Pancreas (tissue), 10 donors: ENCODE data around the gene SUSD4. TPM values are rescaled to one million over a fixed set of nuclear protein-coding genes. Genes with fewer than 3 reads are reported as not detected.

Experiments
- ATAC-seq, 4 donors: fragments of 200-7000 bp; cut with Tn5 transposase; one replicate each; pipeline versions ENCODE4 v1.8.0 to v1.9.1; 2020; ENCODE audit warnings: mild to moderate bottlenecking in 4 of 4, moderate library complexity in 4 of 4
- DNase-seq, 6 donors: peaks; one replicate each; pipeline ENCODE4 v3.0.0-alpha.2; 2020
- FAIRE-seq: peaks from 2 replicates; lab custom pipeline; 2012; peaks lifted over from hg19 to GRCh38; lab: Jason Lieb, UNC
- H3K27ac ChIP-seq, 4 donors: fragments of 200-600 bp; sonication (generic); 1 replicate in 3 of 4; 2 replicates in 1 of 4; pipeline versions ENCODE4 v1.5.0 to v1.8.0; 2020
- H3K27me3 ChIP-seq, 4 donors: fragments of 200-600 bp; one replicate each; pipeline ENCODE4 v1.8.0; 2021
- H3K36me3 ChIP-seq, 3 donors: fragments of 200-600 bp; sonication (generic) in 1 of 3; one replicate each; pipeline versions ENCODE4 v1.5.0 to v1.8.0; 2020 to 2021
- H3K4me1 ChIP-seq, 3 donors: fragments of 200-600 bp; one replicate each; pipeline ENCODE4 v1.8.0; 2021
- H3K4me3 ChIP-seq, 4 donors: fragments of 200-600 bp; sonication (generic) in 2 of 4; one replicate each; pipeline versions ENCODE4 v1.5.0 to v1.8.0; 2020 to 2021
- H3K9me3 ChIP-seq, 4 donors: fragments of 200-600 bp; one replicate each; pipeline ENCODE4 v1.8.0; 2021
- CTCF ChIP-seq, 4 donors: fragments of 200-600 bp; sonication (generic) in 3 of 4; IDR thresholded peaks; one replicate each; pipeline versions ENCODE4 v1.5.0 to v1.8.0; 2021; ENCODE audit warnings: antibody characterized with exemption in 4 of 4
- whole genome bisulfite sequencing, 2 donors: extraction: QIAGEN DNeasy Blood & Tissue Kit; methylation state at CpG; one replicate each; pipeline ENCODE4 v1.1.7; 2013; 5-methylcytosine and 5-hydroxymethylcytosine counted together
- intact Hi-C, 3 donors: fragments of 100-400 bp; cut with DNase I; formaldehyde crosslinking; loops; one replicate each; pipeline versions ENCODE4 v1.11.1 to v1.14.2; 2022
- polyA plus RNA-seq, 2 donors: library from polyadenylated mRNA; stranded (reverse); fragments of 200-250 nt; gene quantifications; one replicate each; pipeline ENCODE4 v1.2.3, GENCODE V29; 2013
- total RNA-seq, 6 donors: library from RNA; stranded (reverse); fragmentation: NEBNext Ultra II Directional in 4 of 6; extraction: Animal tissue kit (Norgen Biotek cat#: 25700) in 4 of 6; gene quantifications; one replicate each; pipeline versions ENCODE4 v1.2.1 to v1.2.4, GENCODE V29; 2021 to 2023
- donor health status: healthy with polysubstance abuse.
- donor health status: DM: no; HTN: no; CAD: no; lungs with moderate emphysema.
- donor health status: DM: no; HTN: no; CAD: no.
- donor health status: control.
- donor health status: control.
- donor health status: Bipolar disorder and iron deficiency.
- donor health status: DM: yes; HTN: yes; CAD: no.
- donor health status: DM: no; HTN: no; CAD: no.
- donor health status: DM: no; HTN: no; CAD: no.
- donor health status: DM: yes; HTN: yes; CAD: no.

Gene SUSD4
- total and polyA plus RNA-seq, 8 donors = 4.1 to 34.6 (median 8.8) TPM

- ATAC-seq = no peak
- Histone ChIP-seq H3K27ac (no peak overlapping the region), H3K27me3 (no peaks in the 10 kb centered on the region), H3K4me3 (no peak overlapping the region), H3K4me1 (no peaks in the 10 kb centered on the region), H3K36me3 (no peaks in the 10 kb centered on the region), H3K9me3 (no peaks in the 10 kb centered on the region)
- TF ChIP-seq CTCF (IDR thresholded peaks at IDR 0.05) = no peak
- FAIRE-seq = no peak
- intact Hi-C loops = no loop called here
- 91 to 94% methylated on average over 7 of the region's 7 CpGs for WGBS, 2 donors
- no peak for DNase-seq
Measured at GRCh38 chr1:223260712-223261111, 103.3 kb downstream of the SUSD4 start.

GRCh38 chr1:223259462-223259861, 104.5 kb downstream of the SUSD4 start:
- DNase-seq = no peak
- H3K4me3 ChIP-seq = no peak overlapping the region
- 90 to 92% methylated on average over 3 of the region's 3 CpGs for whole genome bisulfite sequencing, 2 donors
- TF ChIP-seq CTCF (IDR thresholded peaks at IDR 0.05) = no peak
- no peaks in the 10 kb centered on the region for H3K9me3 ChIP-seq
- no peaks in the 10 kb centered on the region for H3K36me3 ChIP-seq
- H3K4me1 ChIP-seq = no peaks in the 10 kb centered on the region
- no peaks in the 10 kb centered on the region for H3K27me3 ChIP-seq
- H3K27ac ChIP-seq = no peak overlapping the region
- no peak for ATAC-seq
- intact Hi-C loops = no loop called here
- FAIRE-seq = no peak

GRCh38 chr1:223258751-223259198, 105.2 kb downstream of the SUSD4 start:
- no peaks in the 10 kb centered on the region for H3K4me1 ChIP-seq
- DNase-seq = peak in 1 of 6 donors; percentile 46
- intact Hi-C loops = no loop called here
- H3K36me3 ChIP-seq = no peaks in the 10 kb centered on the region
- no peak for TF ChIP-seq CTCF (IDR thresholded peaks at IDR 0.05)
- H3K27ac ChIP-seq = no peak overlapping the region
- H3K27me3 ChIP-seq = no peaks in the 10 kb centered on the region
- 69 to 80% methylated on average over 6 of the region's 6 CpGs for WGBS, 2 donors
- no peaks in the 10 kb centered on the region for H3K9me3 ChIP-seq
- peak in 3 of 4 donors; percentile 50 to 77 (median 70) for ATAC-seq
- no peak overlapping the region for H3K4me3 ChIP-seq
- FAIRE-seq = no peak

- ATAC-seq = no peak
- Histone ChIP-seq H3K36me3 (no peaks in the 10 kb centered on the region), H3K9me3 (no peaks in the 10 kb centered on the region), H3K27me3 (no peaks in the 10 kb centered on the region), H3K27ac (no peak overlapping the region), H3K4me3 (no peak overlapping the region), H3K4me1 (no peaks in the 10 kb centered on the region)
- intact Hi-C loops = no loop called here
- FAIRE-seq = no peak
- WGBS, 2 donors = 88 to 90% methylated on average over 8 of the region's 8 CpGs
- DNase-seq = no peak
- no peak for TF ChIP-seq CTCF (IDR thresholded peaks at IDR 0.05)
Measured at GRCh38 chr1:223257856-223258550, 106.0 kb downstream of the SUSD4 start.

- FAIRE-seq = no peak
- no peaks in the 10 kb centered on the region for H3K4me1 ChIP-seq
- WGBS, 2 donors = 93% methylated on average over 3 of the region's 3 CpGs
- H3K36me3 ChIP-seq = no peaks in the 10 kb centered on the region
- H3K27ac ChIP-seq = no peak overlapping the region
- DNase-seq = no peak
- intact Hi-C loops = no loop called here
- no peaks in the 10 kb centered on the region for H3K27me3 ChIP-seq
- ATAC-seq = peak in 1 of 4 donors; percentile 74
- H3K4me3 ChIP-seq = no peak overlapping the region
- no peaks in the 10 kb centered on the region for H3K9me3 ChIP-seq
- no peak for TF ChIP-seq CTCF (IDR thresholded peaks at IDR 0.05)
Measured at GRCh38 chr1:223256034-223256433, 107.9 kb downstream of the SUSD4 start.
